ENCODE measurements around the gene ZNF2.

ZNF2 gene

GRCh38 chr2:95149397-95149984 is 16.1 kb upstream of the ZNF2 start:
- no peak for TF ChIP-seq CTCF (IDR thresholded peaks at IDR 0.05; ENCODE audit: low read depth, low read length, missing control alignments)
- H3K4me3 ChIP-seq (ENCODE audit: low read depth, low read length) = no peak overlapping the region
- no peak for DNase-seq (ENCODE audit: low read depth)

DNA sequence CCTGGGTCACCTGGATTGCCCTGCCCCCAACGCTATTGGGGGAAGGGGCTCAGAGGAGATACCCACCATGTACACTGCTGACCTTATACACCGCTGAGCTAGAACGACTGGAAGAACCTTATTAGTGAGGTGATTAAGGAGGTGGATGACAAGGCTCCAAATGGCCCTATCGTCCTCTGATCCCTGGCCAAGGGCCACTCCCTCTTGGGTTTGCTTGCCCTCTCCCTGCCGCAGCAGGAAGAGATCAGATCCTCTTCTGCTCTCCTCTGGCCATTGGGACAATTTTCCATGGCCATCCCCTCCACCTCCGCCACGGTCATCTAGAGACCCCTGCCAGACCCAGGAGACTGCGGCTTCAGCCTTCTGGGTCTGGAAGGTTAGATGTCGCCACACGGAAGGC is 7.2 kb upstream of the ZNF2 start:
- DNase-seq (ENCODE audit: low read depth) = no peak
- no peak for TF ChIP-seq CTCF (IDR thresholded peaks at IDR 0.05; ENCODE audit: low read depth, low read length, missing control alignments)

GRCh38 chr2:95158891-95159619 is 6.6 kb upstream of the ZNF2 start:
- no peak for TF ChIP-seq CTCF (IDR thresholded peaks at IDR 0.05; ENCODE audit: low read depth, low read length, missing control alignments)
- DNase-seq (ENCODE audit: low read depth) = no peak
- H3K4me3 ChIP-seq (ENCODE audit: low read depth, low read length) = peak overlapping the region; percentile 74

More for the DNA sequence above, 7.2 kb upstream of the ZNF2 start:
- peak overlapping the region; percentile 74 for H3K4me3 ChIP-seq (ENCODE audit: low read depth, low read length)

DNA sequence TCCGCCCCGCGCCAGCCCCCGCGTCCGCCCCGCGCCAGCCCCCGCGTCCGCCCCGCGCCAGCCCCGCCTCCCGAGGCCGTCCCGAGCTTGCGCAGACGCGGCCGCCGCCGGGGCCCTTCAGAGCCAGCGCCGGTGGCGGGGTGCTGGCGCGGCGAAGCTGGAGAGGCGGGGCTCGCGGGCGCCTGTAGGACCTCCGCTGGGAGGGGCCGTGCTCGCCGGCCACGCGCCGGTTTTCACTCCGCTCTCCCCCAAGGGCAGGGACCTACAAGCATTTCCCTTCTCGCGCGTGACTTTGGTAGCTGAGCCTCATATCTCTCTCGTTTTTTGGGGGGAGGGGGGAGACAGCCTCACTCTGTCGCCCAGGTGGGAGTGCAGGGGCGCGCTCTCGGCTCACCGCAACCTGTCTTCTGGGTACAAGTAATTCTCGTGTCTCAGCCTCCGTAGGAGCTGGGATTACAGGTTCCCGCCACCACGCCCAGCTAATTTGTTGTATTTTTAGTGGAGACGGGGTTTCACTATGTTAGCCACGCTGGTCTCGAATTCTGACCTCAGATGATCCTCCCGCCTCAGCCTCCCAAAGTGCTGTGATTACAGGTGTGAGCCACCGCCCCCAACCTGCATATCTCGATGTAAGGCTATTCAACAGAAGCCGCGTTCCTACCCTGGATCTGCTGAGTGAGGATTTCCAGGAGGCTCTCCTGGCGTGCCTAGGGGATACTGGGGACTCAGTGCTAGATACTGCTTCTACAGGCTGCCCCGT is 5.7 kb upstream of the ZNF2 start, which contains the start of gene ZNF514:
Gene ZNF514, minus strand, starts transcription at position 159 of the 760 bp plus-strand sequence. CDS start 6,595 bp downstream, outside the sequence.
- TF ChIP-seq CTCF (IDR thresholded peaks at IDR 0.05; ENCODE audit: low read depth, low read length, missing control alignments) = no peak
- peak within 1 kb of the TSS; percentile 74 for H3K4me3 ChIP-seq (ENCODE audit: low read depth, low read length)
- peak; percentile 25 for DNase-seq (ENCODE audit: low read depth)

GRCh38 chr2:95165030-95165370 is 609 bp upstream of the ZNF2 start:
- H3K4me3 ChIP-seq (ENCODE audit: low read depth, low read length) = peak overlapping the region; percentile 70
- TF ChIP-seq CTCF (IDR thresholded peaks at IDR 0.05; ENCODE audit: low read depth, low read length, missing control alignments) = no peak
- no peak for DNase-seq (ENCODE audit: low read depth)

- TF ChIP-seq CTCF (IDR thresholded peaks at IDR 0.05; ENCODE audit: low read depth, low read length, missing control alignments) = no peak
- no peak for DNase-seq (ENCODE audit: low read depth)
- peak overlapping the region; percentile 70 for H3K4me3 ChIP-seq (ENCODE audit: low read depth, low read length)
These were observed 605 bp downstream of the ZNF2 start for GRCh38 chr2:95166065-95166763.
